HG03159 (cell line): ENCODE results near the gene DLD.

Experiments
- ATAC-seq: cut with Tn5 transposase; IDR thresholded peaks from one replicate; pipeline ENCODE4 v1.9.1; 2021; ENCODE audit warnings: mild to moderate bottlenecking, moderate library complexity; ENCODE audit not compliant: unreplicated experiment

Gene DLD

DNA sequence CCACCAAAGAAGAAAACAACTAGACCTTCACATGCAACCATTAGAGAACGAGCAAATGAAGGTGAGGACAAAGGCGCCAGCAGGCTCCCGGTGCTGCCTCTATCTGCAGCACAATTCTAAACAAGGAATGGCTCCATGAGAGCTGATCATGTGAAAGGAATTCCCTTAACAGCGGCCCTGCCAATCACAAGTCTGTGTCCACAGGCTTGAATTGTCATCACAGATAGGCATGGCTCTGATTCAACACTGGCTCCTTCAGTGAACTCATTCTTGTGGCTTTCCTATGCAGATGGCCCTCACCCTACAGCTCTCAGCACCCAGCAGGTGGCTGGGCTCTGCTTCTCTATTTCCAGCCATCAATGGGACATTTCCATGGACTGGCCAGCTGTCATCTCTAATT, 75.7 kb downstream of the DLD start:
- ATAC-seq, result no peak

DNA sequence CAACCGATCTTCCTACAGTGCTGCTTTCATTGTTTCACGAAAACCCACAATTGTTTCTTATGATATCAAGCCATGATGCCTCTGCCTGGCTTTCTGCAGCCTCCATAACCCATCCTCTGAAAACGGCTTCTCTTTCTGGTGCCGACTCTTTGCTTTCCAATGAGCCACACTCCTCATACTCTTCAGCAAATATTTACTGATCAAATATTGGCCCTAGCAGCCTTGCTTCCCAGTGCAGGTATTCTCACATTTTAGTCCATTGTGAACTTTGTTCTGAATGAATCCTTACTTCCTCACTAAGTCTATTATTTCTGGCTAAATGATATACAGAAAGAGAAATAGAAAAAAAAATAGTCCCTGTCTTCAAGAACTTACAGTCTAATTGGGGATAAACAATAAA, 76.4 kb downstream of the DLD start:
- ATAC-seq, result no peak

DNA sequence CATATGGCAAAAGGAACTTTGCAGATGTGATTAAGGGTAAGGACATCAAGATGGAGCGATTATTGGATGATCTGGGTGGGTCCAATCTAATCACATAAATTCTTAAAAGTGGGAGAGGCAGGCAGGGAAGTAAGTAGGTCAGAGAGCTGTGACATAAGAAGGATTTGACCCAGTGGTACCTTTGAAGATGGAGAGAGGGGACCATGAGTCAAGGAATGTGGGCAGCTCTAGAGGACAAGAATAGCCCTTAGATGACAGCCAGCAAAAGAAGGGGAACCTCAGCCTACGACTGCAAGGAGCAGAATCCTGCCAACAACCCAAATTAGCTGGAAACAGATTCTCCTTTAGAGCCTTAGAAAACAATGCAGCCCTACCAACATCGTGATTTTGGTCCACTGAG, 77.5 kb downstream of the DLD start:
- no peak for ATAC-seq

DNA sequence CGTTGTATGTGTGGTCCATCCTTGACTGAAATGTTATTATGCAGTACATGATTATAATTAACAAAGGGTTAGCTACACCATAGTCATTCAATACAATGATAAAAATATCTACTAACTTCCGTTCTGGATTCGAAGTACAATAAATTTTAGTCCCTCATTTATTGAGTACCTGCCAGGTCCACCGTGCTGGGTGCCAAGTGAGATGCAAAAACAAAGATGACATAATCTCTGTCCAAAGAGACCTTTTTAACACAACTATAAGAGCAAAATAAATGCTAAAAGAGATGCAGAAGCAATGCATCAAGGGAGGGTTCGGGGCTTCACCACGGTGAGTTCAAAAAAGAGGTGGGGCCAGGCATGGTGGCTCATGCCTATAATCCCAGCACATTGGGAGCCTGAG, 78.9 kb downstream of the DLD start:
- no peak for ATAC-seq
